DND-41 (cell line): Measurements from ENCODE around the gene ARPC2.

ENCODE experiments used
- ATAC-seq: fragments of 200-7000 bp; cut with Tn5 transposase; 3 replicates; pipeline ENCODE4 v1.9.1; 2021; ENCODE audit warnings: low read depth; ENCODE audit not compliant: insufficient read depth
- DNase-seq: peaks from one replicate; pipeline ENCODE4 v3.0.0-alpha.2; 2020
- H2AFZ ChIP-seq: 2 replicates; pipeline ENCODE4 v1.6.0; 2012; ENCODE audit warnings: low read depth, low read length
- H3K27ac ChIP-seq: 2 replicates; pipeline ENCODE4 v1.5.1; 2012; ENCODE audit warnings: low read length, inconsistent platforms
- H3K27me3 ChIP-seq: fragments of 200-600 bp; sonication (generic); 2 replicates; pipeline ENCODE4 v1.6.0; 2012; ENCODE audit warnings: low read length, mild to moderate bottlenecking, inconsistent platforms; ENCODE audit not compliant: insufficient read depth, poor library complexity
- H3K36me3 ChIP-seq: 2 replicates; pipeline ENCODE4 v1.5.1; 2012; ENCODE audit warnings: low read length, inconsistent platforms; ENCODE audit not compliant: insufficient read depth
- H3K4me1 ChIP-seq: 2 replicates; pipeline ENCODE4 v1.5.1; 2012; ENCODE audit warnings: mild to moderate bottlenecking, low read length; ENCODE audit not compliant: insufficient read depth
- H3K4me2 ChIP-seq: 2 replicates; pipeline ENCODE4 v1.6.0; 2012; ENCODE audit warnings: mild to moderate bottlenecking, moderate library complexity, low read length, inconsistent platforms; ENCODE audit not compliant: insufficient read depth
- H3K4me3 ChIP-seq, 2 experiments: fragments of 200-600 bp in 1 of 2; shearing (Covaris generic) in 1 of 2; 2 replicates each; pipeline ENCODE4 v1.5.1; 2012 to 2016; ENCODE audit warnings: inconsistent platforms in 2 of 2, low read length in 2 of 2, mild to moderate bottlenecking in 2 of 2, low read depth in 1 of 2, moderate library complexity in 1 of 2
- H3K79me2 ChIP-seq: 2 replicates; pipeline ENCODE4 v1.6.0; 2012; ENCODE audit warnings: low read length, inconsistent platforms; ENCODE audit not compliant: insufficient read depth
- H3K9ac ChIP-seq: 2 replicates; pipeline ENCODE4 v1.6.0; 2012; ENCODE audit warnings: low read depth, mild to moderate bottlenecking, inconsistent platforms, low read length, moderate library complexity
- H3K9me3 ChIP-seq: 2 replicates; pipeline ENCODE4 v1.5.1; 2012; ENCODE audit warnings: low read length, moderate library complexity, mild to moderate bottlenecking, inconsistent platforms; ENCODE audit not compliant: insufficient read depth, severe bottlenecking
- H4K20me1 ChIP-seq: 2 replicates; pipeline ENCODE4 v1.6.0; 2012; ENCODE audit warnings: low read length; ENCODE audit not compliant: insufficient read depth
- EZH2 ChIP-seq: IDR thresholded peaks from 3 replicates; pipeline ENCODE4 v1.6.1; 2012; ENCODE audit warnings: borderline replicate concordance, low read depth, mild to moderate bottlenecking, moderate library complexity, low read length, inconsistent platforms; ENCODE audit not compliant: severe bottlenecking
- TF ChIP-seq, protein P1 (sequence below): IDR thresholded peaks from 2 replicates; pipeline ENCODE4 v1.5.1; 2012; ENCODE audit warnings: borderline replicate concordance, low read length, moderate library complexity, mild to moderate bottlenecking; ENCODE audit not compliant: poor library complexity, severe bottlenecking; ENCODE audit errors: extremely low read depth

The ARPC2 gene

DNA sequence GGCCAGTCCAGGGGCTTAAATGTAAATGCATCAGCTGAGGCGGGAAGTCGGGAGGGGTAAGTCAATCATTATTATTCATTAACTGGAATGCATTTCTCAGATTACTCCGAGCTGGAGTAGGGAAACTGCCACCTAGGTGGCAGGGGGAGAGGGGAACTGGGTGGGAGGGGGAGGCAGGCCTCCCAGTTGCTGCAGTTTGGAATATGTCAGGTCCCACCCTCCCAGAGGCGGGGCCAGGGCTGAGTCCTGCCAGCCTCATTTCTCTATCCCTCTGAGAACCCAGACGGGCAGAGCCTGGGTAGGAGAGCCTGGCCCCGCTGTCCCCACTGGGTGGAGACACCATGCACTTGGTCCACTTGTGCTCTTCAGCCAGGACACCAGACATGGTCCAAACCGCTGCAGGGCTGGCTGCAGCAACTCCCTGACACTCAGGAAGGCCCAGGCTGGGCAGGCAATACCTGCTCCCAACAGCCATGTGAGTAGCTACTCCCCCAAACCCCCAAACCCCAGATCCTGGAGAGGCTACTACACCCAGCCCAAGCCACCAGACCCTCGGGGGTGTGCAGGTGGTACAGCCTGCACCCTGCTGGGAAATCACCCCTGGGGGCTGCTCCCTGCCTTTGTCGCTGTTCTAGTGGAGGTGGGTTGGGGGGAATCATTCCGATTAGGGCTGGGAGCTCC lies 43.9 kb downstream of the ARPC2 start, which contains the start of gene GPBAR1:
Gene GPBAR1 (plus strand): TSS at position 274 of the 681 bp plus-strand sequence. CDS start 1,710 bp downstream, outside the sequence.
- H3K36me3 ChIP-seq = peaks cover 34% of the 10 kb centered on the region
- no peak within 1 kb of the TSS for H2AFZ ChIP-seq
- H3K9me3 ChIP-seq = no peaks in the 10 kb centered on the region
- no peaks in the 10 kb centered on the region for H3K27me3 ChIP-seq
- H3K79me2 ChIP-seq = 0 out of 2 replicates have a peak, but pooled peaks cover 2% of the 10 kb centered on the region
- no peak within 1 kb of the TSS for H3K9ac ChIP-seq
- H3K4me2 ChIP-seq = no peak within 1 kb of the TSS
- peaks cover 7% of the 10 kb centered on the region; the same call in 1 of the 2 replicates for H3K4me1 ChIP-seq
- no peak for DNase-seq
- ATAC-seq = no peak
- peaks cover 18% of the 10 kb centered on the region for H4K20me1 ChIP-seq
- TF ChIP-seq, protein P1, sequence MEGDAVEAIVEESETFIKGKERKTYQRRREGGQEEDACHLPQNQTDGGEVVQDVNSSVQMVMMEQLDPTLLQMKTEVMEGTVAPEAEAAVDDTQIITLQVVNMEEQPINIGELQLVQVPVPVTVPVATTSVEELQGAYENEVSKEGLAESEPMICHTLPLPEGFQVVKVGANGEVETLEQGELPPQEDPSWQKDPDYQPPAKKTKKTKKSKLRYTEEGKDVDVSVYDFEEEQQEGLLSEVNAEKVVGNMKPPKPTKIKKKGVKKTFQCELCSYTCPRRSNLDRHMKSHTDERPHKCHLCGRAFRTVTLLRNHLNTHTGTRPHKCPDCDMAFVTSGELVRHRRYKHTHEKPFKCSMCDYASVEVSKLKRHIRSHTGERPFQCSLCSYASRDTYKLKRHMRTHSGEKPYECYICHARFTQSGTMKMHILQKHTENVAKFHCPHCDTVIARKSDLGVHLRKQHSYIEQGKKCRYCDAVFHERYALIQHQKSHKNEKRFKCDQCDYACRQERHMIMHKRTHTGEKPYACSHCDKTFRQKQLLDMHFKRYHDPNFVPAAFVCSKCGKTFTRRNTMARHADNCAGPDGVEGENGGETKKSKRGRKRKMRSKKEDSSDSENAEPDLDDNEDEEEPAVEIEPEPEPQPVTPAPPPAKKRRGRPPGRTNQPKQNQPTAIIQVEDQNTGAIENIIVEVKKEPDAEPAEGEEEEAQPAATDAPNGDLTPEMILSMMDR = no peak
- no peak for TF ChIP-seq EZH2
- H3K27ac ChIP-seq = no peak within 1 kb of the TSS
- H3K4me3 ChIP-seq = no peak within 1 kb of the TSS

DNA sequence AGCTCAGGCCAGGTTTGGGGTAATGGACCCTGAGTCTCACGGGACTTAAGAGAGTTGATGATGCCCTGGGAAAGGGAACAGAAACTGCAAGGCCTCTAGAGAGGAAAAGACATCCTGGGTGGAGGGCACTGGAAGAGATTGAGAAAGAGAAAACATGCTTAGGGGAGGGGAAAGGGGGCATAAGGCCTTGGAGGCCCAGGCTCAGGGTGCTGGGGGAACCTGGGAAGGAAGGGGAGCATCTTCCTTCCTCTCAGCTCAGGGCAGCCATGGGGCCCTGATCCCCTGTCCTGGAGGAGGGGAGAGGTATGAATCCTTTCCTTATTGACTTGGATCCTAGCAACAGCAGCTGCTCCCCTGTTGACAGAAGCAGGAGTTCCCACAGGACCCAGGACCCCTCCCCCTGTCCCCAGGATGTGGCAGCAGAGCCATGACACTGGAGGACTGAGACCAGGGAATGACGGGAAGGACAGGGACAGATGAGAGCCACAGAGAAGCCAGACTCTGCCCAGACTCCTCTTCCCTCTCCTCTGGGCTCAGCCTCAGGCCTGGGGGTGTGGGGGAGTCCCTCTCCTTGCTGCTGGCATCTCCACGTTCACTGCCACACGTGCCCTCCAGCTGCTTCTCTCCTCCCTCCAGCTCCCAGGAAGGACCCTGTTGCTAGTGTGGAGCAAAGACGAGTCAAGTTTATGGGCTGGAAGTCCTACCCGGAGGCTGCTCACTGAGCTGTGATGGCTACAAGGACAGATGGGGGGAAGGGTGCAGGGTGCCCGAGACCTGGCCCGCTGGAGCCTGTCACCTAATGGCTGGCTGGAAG lies 44.6 kb downstream of the ARPC2 start:
- Histone ChIP-seq H3K9ac (no peak overlapping the region), H3K4me3 (no peak overlapping the region), H3K4me2 (no peak overlapping the region), H2AFZ (no peak overlapping the region), H3K27ac (no peak overlapping the region), H3K9me3 (no peaks in the 10 kb centered on the region), H4K20me1 (peaks cover 19% of the 10 kb centered on the region), H3K4me1 (peaks cover 7% of the 10 kb centered on the region; the same call in 1 of the 2 replicates), H3K79me2 (0 out of 2 replicates have a peak, but pooled peaks cover 2% of the 10 kb centered on the region), H3K27me3 (no peaks in the 10 kb centered on the region), H3K36me3 (peaks cover 38% of the 10 kb centered on the region)
- no peak for DNase-seq
- TF ChIP-seq EZH2 = no peak
- TF ChIP-seq, protein P1 = no peak
- ATAC-seq = no peak

DNA sequence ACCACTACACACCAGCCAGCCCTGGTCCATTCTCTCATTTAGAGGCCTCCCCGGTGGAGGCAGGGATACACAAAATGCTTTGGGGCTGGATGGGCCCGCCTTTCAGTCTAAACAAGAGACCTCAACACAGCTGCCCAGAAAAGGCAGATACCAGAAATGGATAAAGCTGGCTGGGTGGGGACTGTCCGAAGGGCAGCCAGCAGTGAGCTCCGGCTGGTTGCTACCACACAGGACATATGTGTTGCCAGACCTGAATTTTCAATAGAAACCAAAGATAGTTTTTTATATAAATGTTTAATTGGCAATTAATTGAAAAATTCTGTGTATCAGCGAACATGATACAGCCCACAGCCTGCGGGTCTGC lies 45.2 kb downstream of the ARPC2 start:
- H3K27me3 ChIP-seq = no peaks in the 10 kb centered on the region
- no peak overlapping the region for H3K9ac ChIP-seq
- no peak overlapping the region for H3K4me3 ChIP-seq
- peaks cover 7% of the 10 kb centered on the region; the same call in 1 of the 2 replicates for H3K4me1 ChIP-seq
- TF ChIP-seq EZH2 = no peak
- TF ChIP-seq, protein P1 = no peak
- DNase-seq (no peak), ATAC-seq (no peak)
- H3K4me2 ChIP-seq = no peak overlapping the region
- H3K9me3 ChIP-seq = no peaks in the 10 kb centered on the region
- H3K36me3 ChIP-seq = peaks cover 44% of the 10 kb centered on the region
- H4K20me1 ChIP-seq = peaks cover 21% of the 10 kb centered on the region
- peaks cover 3% of the 10 kb centered on the region for H3K79me2 ChIP-seq
- no peak overlapping the region for H2AFZ ChIP-seq
- H3K27ac ChIP-seq = no peak overlapping the region
